GM21528 (cell line): Measurements from ENCODE around the gene ARR3.
"Not testable (repeated sequence)": the region's sequence is repeated elsewhere in the genome, so short reads cannot be mapped to it uniquely, and the experiment has no call there.

Experiments
- ATAC-seq: cut with Tn5 transposase; IDR thresholded peaks from one replicate; pipeline ENCODE4 v1.9.1; 2021; ENCODE audit warnings: mild to moderate bottlenecking, moderate library complexity; ENCODE audit not compliant: unreplicated experiment, low FRiP score

Gene ARR3

GRCh38 chrX:70268034-70268433, at the start of gene ARR3:
TSS of gene ARR3 (plus strand) at chrX:70268334. CDS start at chrX:70269386, 1,052 bp downstream.
- ATAC-seq, result no peak

- ATAC-seq, result no peak
These were observed 48.0 kb upstream of the ARR3 start for GRCh38 chrX:70219938-70220764.

- no peak for ATAC-seq
These were observed 42.1 kb upstream of the ARR3 start for GRCh38 chrX:70226048-70226447.

- no peak for ATAC-seq
These were observed 41.4 kb upstream of the ARR3 start for GRCh38 chrX:70226687-70227086.

- ATAC-seq, result no peak
These were observed 36.5 kb upstream of the ARR3 start for GRCh38 chrX:70231666-70232065.

GRCh38 chrX:70234355-70234754, 33.8 kb upstream of the ARR3 start, which contains the start of gene AWAT1:
TSS of gene AWAT1 (plus strand) at chrX:70234655. CDS start at chrX:70234696, 41 bp downstream.
- ATAC-seq, result no peak

- no peak for ATAC-seq
These were observed 27.4 kb upstream of the ARR3 start for GRCh38 chrX:70240751-70241150.

GRCh38 chrX:70241501-70241900, 26.6 kb upstream of the ARR3 start:
- no peak for ATAC-seq

GRCh38 chrX:70243601-70244000, 24.5 kb upstream of the ARR3 start:
- not testable (repeated sequence) for ATAC-seq

GRCh38 chrX:70244881-70245280, 23.3 kb upstream of the ARR3 start:
- ATAC-seq, result no peak

GRCh38 chrX:70247252-70247651, 20.9 kb upstream of the ARR3 start:
- no peak for ATAC-seq

- no peak for ATAC-seq
These were observed 15.6 kb upstream of the ARR3 start for GRCh38 chrX:70252491-70252890.

- no peak for ATAC-seq
These were observed 14.6 kb upstream of the ARR3 start for GRCh38 chrX:70253377-70254062.

GRCh38 chrX:70254063-70254400, 14.1 kb upstream of the ARR3 start:
- ATAC-seq, result no peak

- no peak for ATAC-seq
These were observed 13.2 kb upstream of the ARR3 start for GRCh38 chrX:70254909-70255308.

GRCh38 chrX:70255452-70255851, 12.7 kb upstream of the ARR3 start:
- ATAC-seq, result no peak

- ATAC-seq, result no peak
These were observed 10.5 kb upstream of the ARR3 start for GRCh38 chrX:70257423-70258288.

- no peak for ATAC-seq
These were observed 8.0 kb upstream of the ARR3 start, which contains the start of gene P2RY4 for GRCh38 chrX:70260104-70260503. TSS of gene P2RY4 (minus strand) at chrX:70260204. CDS start at chrX:70259624, 580 bp downstream.

- no peak for ATAC-seq
These were observed 5.1 kb upstream of the ARR3 start for GRCh38 chrX:70262952-70263567.

GRCh38 chrX:70264784-70265183, 3.4 kb upstream of the ARR3 start:
- ATAC-seq, result no peak
